NCI-H460 (cell line): Measurements from ENCODE around the gene F2R. TPM values are rescaled to one million over a fixed set of nuclear protein-coding genes. Genes with fewer than 3 reads are reported as not detected.
"Not testable (repeated sequence)": the region's sequence is repeated elsewhere in the genome, so short reads cannot be mapped to it uniquely, and the experiment has no call there.

Experiments
- DNase-seq: peaks from one replicate; pipeline ENCODE4 v3.0.0-alpha.2; 2016; ENCODE audit warnings: low read depth; ENCODE audit errors: extremely low read depth
- total RNA-seq: library from RNA; depleted of rRNA; stranded (reverse); fragments of >200 nt; shearing (Covaris generic); gene quantifications from 2 replicates; pipeline ENCODE4 v1.2.3, GENCODE V29; 2014

F2R gene
- total RNA-seq, 1 experiment from 2014 or later, result 8.1 TPM

DNA sequence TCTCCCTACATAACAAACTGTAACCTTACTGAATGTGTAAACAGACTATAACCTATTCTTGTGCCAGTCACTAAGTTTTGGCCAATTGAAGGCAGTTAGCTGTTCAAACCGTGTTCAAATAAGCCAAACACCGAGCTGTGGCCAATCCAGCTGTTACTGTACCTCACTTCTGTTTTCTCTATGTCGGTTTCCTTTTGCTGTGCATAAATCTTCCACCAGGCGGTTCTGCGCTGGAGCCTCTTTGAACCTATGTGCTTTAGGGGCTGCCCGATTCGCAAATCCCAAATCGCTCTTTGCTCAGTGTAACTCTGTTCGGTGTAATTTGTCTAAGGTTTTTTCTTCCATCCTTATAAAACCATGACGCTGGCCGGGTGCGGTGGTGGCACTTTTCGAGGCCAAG is 31.8 kb downstream of the F2R start:
- no peak for DNase-seq

DNA sequence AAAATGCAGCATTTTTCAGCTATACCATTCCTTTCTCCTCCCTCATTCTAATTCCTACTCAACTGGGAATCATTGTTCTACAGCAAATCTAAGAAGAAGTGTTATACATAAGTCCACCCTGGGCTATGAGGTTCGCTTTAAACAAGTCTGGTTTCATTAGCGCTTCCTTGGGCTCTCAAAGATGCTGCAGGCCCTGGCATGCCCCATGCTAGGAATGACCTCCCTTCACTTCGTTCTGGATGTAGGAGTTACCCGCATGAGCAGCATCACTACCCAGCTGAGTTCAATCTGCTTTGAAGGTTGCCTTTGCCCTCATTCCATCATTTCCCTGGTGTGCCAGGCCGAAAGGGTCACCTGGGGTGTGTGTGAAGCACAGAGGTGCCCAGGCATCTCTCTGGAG is 35.4 kb downstream of the F2R start:
- no peak for DNase-seq

DNA sequence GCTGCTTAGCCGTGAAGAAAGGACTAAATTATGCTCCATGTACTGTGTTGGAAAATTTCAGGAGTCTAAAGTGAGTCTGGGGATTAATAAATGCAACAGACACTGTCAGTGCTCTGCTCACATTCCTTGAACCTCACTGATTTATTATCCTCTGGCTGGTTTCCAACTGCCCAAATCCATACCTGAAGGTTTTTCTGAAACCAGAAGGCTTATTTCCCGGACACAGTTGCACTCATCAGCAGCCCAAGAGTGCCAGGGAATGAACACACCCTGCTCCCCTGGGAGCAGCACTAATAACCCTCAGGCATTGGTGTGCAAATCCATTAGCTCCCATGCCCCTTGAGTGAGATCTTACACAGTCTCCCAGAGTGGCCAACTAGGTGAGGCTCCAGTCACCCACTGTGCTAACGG is 38.7 kb downstream of the F2R start:
- no peak for DNase-seq

DNA sequence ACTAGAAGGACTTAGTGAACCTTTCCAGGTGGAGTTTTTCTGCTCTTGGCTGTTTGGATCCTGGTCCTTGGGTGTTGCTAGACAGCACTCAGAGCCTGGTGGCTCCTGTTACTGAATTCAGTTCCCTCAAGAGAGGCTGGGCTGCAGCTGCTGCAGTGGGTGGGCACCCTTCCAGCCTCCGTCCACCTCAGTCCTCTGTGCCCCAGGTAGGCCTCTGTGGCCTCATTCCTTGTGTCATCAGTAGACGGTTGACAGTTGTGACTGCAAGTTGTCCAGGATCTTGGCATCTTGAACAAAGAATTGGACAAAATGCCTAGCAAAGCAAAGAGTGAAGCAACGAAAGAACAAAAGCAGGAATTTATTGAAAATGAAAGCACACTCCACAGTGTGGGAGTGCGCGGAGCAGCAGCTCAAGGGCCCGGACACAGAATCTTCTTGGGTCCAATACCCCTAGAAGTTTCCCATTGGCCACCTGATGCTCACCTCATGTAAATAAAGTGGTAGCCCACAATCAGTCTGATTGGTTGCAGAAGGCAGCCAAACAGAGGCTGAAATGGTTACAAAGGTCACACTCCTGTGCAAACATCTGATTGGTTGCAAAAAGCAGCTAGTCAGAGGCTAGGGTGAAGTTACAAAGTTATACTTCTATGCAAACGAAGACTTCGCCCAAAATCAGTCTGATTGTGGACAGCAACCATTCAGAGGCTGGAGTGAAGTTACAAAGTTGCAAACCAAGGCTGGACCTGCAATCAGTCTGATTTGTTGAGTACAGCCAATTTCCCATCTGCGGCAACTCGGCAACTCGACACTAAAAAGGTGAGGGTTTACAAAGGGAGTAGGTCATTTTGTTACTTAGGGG is 40.1 kb downstream of the F2R start:
- no peak for DNase-seq

DNA sequence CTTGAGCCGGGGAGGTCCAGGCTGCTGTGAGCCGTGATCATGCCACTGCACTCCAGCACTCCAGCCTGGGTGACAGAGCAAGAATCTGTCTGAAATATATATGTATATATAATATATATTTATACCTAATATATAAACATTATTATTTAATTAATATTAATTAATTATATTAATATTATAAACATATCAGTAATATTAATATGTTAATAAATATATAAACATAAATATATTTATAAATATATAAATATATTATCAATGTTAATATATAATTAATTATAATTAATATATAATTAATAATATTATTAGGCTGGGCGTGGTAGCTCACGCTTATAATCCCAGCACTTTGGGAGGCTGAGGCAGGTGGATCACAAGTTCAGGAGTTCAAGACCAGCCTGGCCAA is 41.1 kb downstream of the F2R start:
- DNase-seq, result no peak

DNA sequence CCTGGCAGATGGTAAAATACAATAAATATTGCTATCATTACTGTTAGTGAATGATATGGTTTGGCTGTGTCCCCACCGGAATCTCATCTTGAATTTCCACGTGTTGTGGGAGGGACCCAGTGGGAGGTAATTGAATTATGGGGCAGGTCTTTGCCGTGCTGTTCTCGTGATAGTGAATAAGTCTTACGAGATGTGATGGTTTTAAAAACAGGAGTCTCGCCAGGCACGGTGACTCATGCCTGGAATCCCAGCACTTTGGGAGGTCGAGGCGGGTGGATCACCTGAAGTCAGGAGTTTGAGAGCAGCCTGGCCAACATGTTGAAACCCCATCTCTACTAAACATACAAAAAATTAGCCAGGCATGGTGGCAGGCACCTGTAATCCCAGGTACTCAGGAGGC is 45.2 kb downstream of the F2R start:
- DNase-seq, result not testable (repeated sequence)

DNA sequence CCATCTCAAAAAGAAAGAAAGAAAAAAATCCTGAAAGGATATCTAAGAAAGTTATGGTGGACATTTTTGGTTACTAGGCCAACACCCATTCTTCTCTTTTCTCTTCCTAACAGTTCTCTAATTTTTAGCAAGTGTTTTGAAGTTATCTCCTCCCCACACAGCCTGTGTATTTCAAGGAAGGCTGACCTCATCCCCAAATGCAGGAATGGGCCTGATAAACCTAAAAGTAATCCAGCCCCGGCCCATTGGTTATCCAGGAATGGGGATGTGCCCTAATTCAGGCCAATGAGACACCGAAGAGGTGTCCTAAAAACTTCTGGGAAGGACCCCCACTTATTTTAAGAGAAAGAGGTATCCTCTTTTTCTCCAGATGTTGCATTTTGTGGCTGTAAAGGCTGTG is 46.6 kb downstream of the F2R start:
- no peak for DNase-seq

DNA sequence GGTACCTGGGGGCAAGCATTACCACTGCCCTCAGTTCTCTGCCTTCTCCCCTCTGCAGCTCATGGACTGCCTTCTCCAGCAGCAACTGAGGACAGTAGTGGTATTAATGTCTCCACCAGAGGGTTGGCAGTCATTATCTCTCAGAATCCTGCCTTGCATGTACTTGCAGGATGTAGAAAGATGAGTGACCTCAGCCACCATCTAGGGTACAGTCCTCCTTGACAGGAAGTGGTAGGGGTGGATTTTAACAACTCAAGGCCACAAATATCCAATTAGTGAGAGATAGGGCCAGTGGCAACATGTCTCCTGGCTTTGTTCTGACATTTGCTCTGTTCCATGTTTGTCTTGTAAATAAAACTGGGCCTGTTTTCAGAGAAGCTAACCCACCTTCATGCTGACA is 47.2 kb downstream of the F2R start:
- no peak for DNase-seq

DNA sequence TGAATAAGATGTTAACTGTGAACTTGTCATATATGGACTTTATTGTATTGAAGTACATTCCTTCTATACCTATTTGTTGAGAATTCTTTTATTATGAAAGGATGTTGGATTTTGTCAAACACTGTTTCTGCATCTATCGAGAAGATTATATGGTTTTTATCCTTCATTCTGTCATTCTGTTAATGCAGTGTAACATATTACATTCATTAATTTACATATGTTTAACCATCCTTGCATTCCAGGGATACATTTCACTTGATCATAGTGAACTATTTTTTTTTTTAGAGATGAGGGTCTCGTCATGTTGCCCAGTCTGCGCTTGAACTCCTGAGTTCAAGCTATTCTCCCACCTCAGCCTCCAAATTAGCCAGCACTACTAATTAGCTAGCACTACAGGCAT is 48.4 kb downstream of the F2R start:
- DNase-seq, result no peak

DNA sequence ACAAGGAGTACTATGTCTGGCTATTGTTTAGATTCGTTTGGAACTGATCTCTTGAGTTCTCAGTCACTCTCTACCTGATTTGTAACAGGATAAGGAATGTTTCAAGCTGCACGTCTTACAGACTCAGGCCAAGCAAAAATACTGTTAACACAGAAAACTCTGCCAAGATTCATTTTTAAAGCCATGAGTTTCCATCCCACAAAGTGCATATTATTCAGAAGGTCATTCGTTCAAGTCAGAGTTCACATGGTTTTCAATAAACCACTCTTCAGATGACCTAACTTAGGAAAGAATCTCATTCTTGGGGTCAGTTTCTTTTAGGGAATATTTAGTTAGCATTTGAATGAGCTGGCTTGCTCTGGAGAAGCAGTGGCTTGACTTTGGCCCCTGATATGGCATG is 49.3 kb downstream of the F2R start:
- no peak for DNase-seq

DNA sequence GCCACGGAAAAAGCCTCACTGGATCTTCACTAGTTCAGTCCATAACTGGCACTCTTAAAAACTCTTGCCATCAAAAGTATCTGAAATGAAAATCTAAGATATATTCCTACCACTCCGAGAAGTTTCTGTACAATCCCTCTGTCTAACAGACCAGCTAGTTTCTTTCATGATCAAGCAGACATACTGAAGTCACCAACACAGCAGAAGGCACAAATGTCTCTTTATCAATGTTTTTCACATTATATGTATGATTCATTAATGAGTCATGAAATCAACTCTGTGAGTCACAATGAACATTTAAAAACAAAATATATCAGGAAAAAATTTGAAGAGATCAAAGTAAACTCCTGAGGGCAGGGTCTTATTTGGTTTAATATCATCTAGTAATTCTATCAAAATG is 50.8 kb downstream of the F2R start:
- DNase-seq, result no peak

DNA sequence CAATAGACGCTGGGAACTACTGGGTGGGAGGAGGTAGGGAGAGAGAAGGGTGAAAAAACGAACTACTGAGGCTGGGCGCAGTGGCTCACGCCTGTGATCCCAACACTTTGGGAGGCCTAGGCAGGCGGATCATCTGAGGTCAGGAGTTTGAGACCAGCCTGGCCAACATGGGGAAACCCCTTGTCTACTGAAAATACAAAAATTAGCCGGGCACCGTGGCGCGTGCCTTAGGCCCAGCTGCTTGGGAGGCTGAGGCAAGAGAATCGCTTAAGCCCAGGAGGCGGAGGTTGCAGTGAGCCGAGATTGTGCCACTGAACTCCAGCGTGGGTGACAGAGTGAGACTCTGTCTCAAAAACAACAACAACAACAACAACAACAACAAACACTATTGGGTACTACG is 55.1 kb downstream of the F2R start:
- DNase-seq, result not testable (repeated sequence)

DNA sequence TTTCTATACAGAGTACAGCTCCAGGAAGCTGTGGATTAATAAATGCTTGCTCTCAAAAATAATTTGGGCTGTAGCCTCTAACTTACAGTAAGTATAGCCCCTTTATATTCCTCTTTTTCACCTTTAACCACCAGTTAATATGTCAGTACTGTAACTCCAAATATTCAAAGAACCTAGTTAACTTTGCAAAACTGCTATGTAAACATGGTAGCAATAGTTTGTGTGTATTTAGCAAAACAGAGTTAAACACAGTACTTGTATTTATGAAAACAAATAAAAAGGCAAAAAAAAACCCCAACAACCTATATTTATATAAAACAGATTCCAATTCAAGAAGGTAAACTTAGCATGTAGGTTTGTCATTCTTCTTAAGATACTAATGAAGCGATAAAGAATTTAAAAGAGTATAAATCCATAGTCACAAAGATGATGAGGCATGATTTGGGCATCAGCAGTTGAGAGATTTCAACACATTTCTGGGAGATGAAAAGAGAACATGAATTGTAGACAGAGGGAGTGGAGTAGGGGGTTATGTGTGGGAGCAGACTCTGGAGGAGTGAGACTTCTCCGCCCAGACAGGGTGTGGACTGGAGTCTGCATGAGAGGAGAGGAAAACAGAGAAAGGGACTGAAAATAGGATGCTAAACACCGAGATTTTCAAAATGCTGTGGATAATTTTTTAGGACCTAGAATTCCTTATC is 55.9 kb downstream of the F2R start:
- no peak for DNase-seq

DNA sequence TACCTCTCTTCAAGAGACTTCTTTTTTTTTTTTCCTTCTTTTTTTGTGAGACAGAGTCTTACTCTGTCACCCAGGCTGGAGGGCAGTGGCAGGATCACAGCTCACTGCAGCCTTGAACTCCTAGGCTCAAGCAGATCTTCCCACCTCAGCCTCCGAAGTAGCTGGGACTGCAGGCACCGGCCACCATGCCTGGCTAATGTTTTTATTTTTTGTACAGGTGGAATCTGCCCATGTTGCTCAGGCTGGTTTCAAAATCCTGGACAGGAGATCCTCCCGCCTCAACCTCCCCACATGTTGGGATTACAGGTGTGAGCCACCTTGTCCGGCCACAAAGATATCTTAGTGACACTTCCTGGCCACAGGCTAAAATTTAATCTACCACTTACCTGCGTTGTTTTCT is 60.0 kb downstream of the F2R start:
- DNase-seq, result no peak

DNA sequence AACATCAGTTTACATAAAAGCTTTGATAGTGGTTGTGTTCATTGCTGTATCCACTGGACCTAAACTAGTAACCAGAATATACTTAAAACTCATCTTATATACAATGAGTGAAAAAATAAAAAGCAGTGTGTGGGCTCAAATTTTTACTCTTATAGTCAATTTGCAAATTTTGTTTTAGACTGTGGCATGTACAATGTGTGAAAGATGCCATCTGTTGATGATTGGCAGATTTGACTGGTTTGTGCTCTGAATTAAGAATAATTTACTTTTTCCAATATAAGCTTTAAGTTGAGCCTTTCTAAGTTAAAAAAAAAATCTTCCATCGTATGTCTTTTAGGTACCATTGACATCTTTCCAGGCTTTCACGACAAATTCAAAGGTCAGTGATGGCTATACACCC is 60.5 kb downstream of the F2R start:
- DNase-seq, result no peak

DNA sequence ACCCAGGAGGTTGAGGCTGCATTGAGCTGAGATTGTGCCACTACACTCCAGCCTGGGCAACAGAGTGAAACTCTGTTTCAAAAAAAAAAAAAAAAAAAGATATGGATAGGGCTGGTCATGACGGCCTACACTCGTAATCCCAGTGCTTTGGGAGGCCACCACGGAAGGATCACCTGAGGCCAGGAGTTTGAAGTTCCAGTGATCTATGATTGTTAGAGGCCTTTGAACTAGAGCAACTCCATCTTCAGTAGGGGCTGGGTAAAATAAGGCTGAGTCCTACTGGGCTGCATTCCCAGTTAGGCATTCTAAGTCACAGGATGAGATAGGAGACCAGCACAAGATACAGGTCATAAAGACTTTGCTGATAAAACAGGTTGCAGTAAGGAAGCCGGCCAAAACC is 64.7 kb downstream of the F2R start:
- DNase-seq, result not testable (repeated sequence)

DNA sequence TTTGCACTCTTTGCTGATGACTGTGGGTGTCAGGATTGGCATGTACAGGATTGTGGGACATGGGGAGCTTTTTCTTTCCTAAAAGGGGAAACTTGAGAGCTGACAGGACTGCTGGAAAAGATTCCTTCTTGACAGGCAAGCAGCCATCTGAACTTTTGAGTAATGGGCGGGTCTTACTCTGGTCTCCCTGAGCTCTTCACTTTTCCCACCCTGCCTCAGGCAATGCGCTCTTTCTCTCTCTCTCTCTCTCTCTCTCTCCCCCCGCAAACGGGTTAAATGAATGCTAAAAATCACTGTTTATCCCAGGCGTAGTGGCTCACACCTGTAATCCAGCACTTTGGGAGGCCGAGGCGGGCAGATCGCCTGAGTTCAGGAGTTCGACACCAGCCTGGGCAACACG is 65.8 kb downstream of the F2R start:
- DNase-seq, result no peak

DNA sequence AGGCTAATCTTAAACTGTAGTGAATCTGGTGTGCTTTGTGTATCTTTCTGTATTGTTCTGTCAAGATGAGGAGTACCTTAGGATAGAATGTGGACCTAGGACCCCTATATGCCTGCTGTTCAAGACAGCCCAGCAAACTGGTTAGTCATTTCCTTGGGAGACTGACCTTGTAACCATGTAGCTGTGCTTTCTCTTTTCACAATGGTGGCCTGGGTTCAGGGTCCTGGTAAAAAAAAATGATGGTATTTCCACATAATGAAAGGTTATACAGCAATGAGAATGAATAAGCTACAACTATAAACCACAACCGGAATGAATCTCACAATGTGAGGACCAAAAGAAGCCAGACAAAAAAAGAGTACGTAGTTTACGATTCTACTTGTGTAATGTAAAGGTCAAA is 66.5 kb downstream of the F2R start:
- no peak for DNase-seq
